K562 (cell line): ENCODE results near the gene ETV3L. TPM values are rescaled to one million over a fixed set of nuclear protein-coding genes. Genes with fewer than 3 reads are reported as not detected.
A peak's percentile ranks its signal among the peaks of the same experiment; 100 is the strongest.

Experiments
- CLOCK ChIP-seq: fragments of 250-450 bp; sonication (Bioruptor Pico); IDR thresholded peaks from 2 replicates; pipeline ENCODE4 v1.4.0; 2020; ENCODE audit warnings: mild to moderate bottlenecking, moderate library complexity, borderline replicate concordance
- ESRRB ChIP-seq: fragments of 250-450 bp; sonication (Bioruptor Pico); IDR thresholded peaks from 2 replicates; pipeline ENCODE4 v1.5.0; 2020; ENCODE audit warnings: mild to moderate bottlenecking, moderate library complexity, borderline replicate concordance
- HNRNPUL1 ChIP-seq: fragments of 200-400 bp; formaldehyde crosslinking; IDR thresholded peaks from 2 replicates; pipeline ENCODE4 v1.6.1; 2017; ENCODE audit warnings: low read length
- IRF2 ChIP-seq: sonication (generic); formaldehyde crosslinking; IDR thresholded peaks from 2 replicates; pipeline ENCODE4 v1.8.1; 2022; ENCODE audit warnings: mild to moderate bottlenecking, missing genetic modification reagents
- KAT2B ChIP-seq: IDR thresholded peaks from one replicate; pipeline ENCODE4 v1.6.1; 2012; ENCODE audit warnings: low read depth, mild to moderate bottlenecking, control low read depth, inconsistent platforms, low read length, moderate library complexity
- KDM4B ChIP-seq, 2 experiments: fragments of 450-650 bp in 1 of 2; sonication (generic) in 1 of 2; IDR thresholded peaks; 2 replicates each; pipeline ENCODE4 v1.6.1; 2016 to 2017; ENCODE audit warnings: borderline replicate concordance in 2 of 2, antibody characterized with exemption in 1 of 2, low read depth in 1 of 2, mild to moderate bottlenecking in 1 of 2
- MLLT1 ChIP-seq, 2 experiments: fragments of 450-650 bp; IDR thresholded peaks; 2 replicates each; pipeline ENCODE4 v1.6.1; 2016
- NR4A1 ChIP-seq, 2 experiments: fragments of 250-450 bp in 1 of 2; fragments of 450-650 bp in 1 of 2; sonication (Bioruptor Pico) in 1 of 2; IDR thresholded peaks; 2 replicates each; pipeline versions ENCODE4 v1.4.0 to v1.6.1; 2016 to 2020; ENCODE audit warnings: mild to moderate bottlenecking in 2 of 2, missing compliant biosample characterization in 1 of 2, missing genetic modification characterization in 1 of 2, moderate library complexity in 1 of 2
- RB1 ChIP-seq: fragments of 450-650 bp; IDR thresholded peaks from 2 replicates; pipeline ENCODE4 v1.6.1; 2017; ENCODE audit warnings: low read depth, mild to moderate bottlenecking
- RBM34 ChIP-seq: fragments of 200-400 bp; formaldehyde crosslinking; IDR thresholded peaks from 2 replicates; pipeline ENCODE4 v1.6.1; 2018; ENCODE audit warnings: low read length, borderline replicate concordance; ENCODE audit not compliant: insufficient read depth
- RNF219 ChIP-seq: fragments of 250-450 bp; sonication (Bioruptor Pico); IDR thresholded peaks from 2 replicates; pipeline ENCODE4 v1.5.0; 2022; ENCODE audit warnings: mild to moderate bottlenecking
- SUPT5H ChIP-seq: fragments of 450-650 bp; IDR thresholded peaks from 2 replicates; pipeline ENCODE4 v1.6.1; 2016
- TCF15 ChIP-seq: fragments of 250-450 bp; sonication (Bioruptor Pico); IDR thresholded peaks from 2 replicates; pipeline ENCODE4 v1.8.0; 2022; ENCODE audit warnings: moderate library complexity, mild to moderate bottlenecking, inconsistent platforms
- TGIF2 ChIP-seq: sonication (generic); formaldehyde crosslinking; IDR thresholded peaks from 2 replicates; pipeline ENCODE4 v1.8.1; 2022; ENCODE audit warnings: mild to moderate bottlenecking, missing genetic modification reagents, moderate library complexity
- XRCC5 ChIP-seq: fragments of 200-400 bp; formaldehyde crosslinking; IDR thresholded peaks from 2 replicates; pipeline ENCODE4 v1.6.1; 2017; ENCODE audit warnings: low read depth, mild to moderate bottlenecking, low read length
- ZBTB5 ChIP-seq: fragments of 450-650 bp; IDR thresholded peaks from 2 replicates; pipeline ENCODE4 v1.6.1; 2017; ENCODE audit warnings: antibody characterized with exemption
- ZNF707 ChIP-seq: fragments of 250-450 bp; sonication (Bioruptor Pico); conservative IDR thresholded peaks from 2 replicates; pipeline ENCODE4 v1.8.0; 2022; ENCODE audit warnings: inconsistent platforms, mild to moderate bottlenecking, moderate library complexity
- ZNF75A ChIP-seq: fragments of 450-650 bp; formaldehyde crosslinking; IDR thresholded peaks from 2 replicates; pipeline ENCODE4 v1.4.0; 2020; ENCODE audit warnings: mild to moderate bottlenecking
- ZNF778 ChIP-seq: fragments of 450-650 bp; formaldehyde crosslinking; IDR thresholded peaks from 2 replicates; pipeline ENCODE4 v1.4.0; 2020; ENCODE audit warnings: mild to moderate bottlenecking, moderate library complexity
- polyA plus RNA-seq, 8 experiments: library from polyadenylated mRNA; depleted of rRNA in 4 of 8; stranded (reverse) in 5 of 8; unstranded in 3 of 8; fragments of >200 nt; fragmentation: Nextera tagmentation in 2 of 8; fragmentation: Illumina TruSeq in 1 of 8; extraction: Ambion mirVana in 2 of 8; extraction: Trizol in 1 of 8; gene quantifications; 2 replicates each; pipeline versions ENCODE4 v1.2.1 to v1.2.3, GENCODE V29; 2011 to 2014; ENCODE audit warnings: inconsistent platforms in 1 of 8, missing spikeins in 1 of 8
- total RNA-seq, 7 experiments: library from RNA; depleted of rRNA in 6 of 7; stranded (reverse); fragments of >200 nt in 6 of 7; fragmentation: Illumina TruSeq in 2 of 7; extraction: Trizol in 2 of 7; gene quantifications; 2 replicates each; pipeline versions ENCODE4 v1.2.1 to v1.2.3, GENCODE V29; 2011 to 2021; ENCODE audit warnings: low replicate concordance in 1 of 7

The ETV3L gene
- total and polyA plus RNA-seq, 9 of the 15 experiments (the other 6 are each of a cell fraction or from before 2014, with no cell fraction given): not detected

GRCh38 chr1:157147906-157148700 lies 48.5 kb upstream of the ETV3L start (continued):
- TF ChIP-seq CLOCK: no peak
- TF ChIP-seq XRCC5: no peak
- no peak for TF ChIP-seq ESRRB (CRISPR knock-in tag)
- no peak for TF ChIP-seq KAT2B
- no peak for TF ChIP-seq ZBTB5
- no peak for TF ChIP-seq ZNF75A (CRISPR knock-in tag)
- TF ChIP-seq RB1: no peak
- no peak for TF ChIP-seq SUPT5H
- TF ChIP-seq HNRNPUL1: no peak
- TF ChIP-seq NR4A1 (CRISPR knock-in tag; IDR thresholded peaks at IDR 0.05): no peak
- TF ChIP-seq NR4A1 (tag; IDR thresholded peaks at IDR 0.05): peak; percentile 52; the same call in 1 of the 2 replicates
- TF ChIP-seq MLLT1 (IDR thresholded peaks at IDR 0.05): peak in 1 of 2 experiments; percentile 75; a peak in 1 of 4 replicates
- no peak for TF ChIP-seq TGIF2 (CRISPR knock-in tag)
- no peak for TF ChIP-seq ZNF707 (CRISPR knock-in tag)
- TF ChIP-seq IRF2 (CRISPR knock-in tag): no peak
- TF ChIP-seq ZNF778: no peak
- no peak for TF ChIP-seq TCF15 (CRISPR knock-in tag)
- no peak for TF ChIP-seq KDM4B (IDR thresholded peaks at IDR 0.05; ENCODE audit: borderline replicate concordance in 2 of 2, low read depth in 1 of 2)
- TF ChIP-seq RNF219 (CRISPR knock-in tag): no peak
- TF ChIP-seq RBM34: no peak
